Esophagus squamous epithelium (tissue), 4 donors: Measurements from ENCODE around the gene SLC1A2.

Source experiments
- POLR2A ChIP-seq, 4 donors: fragments of 450-650 bp; IDR thresholded peaks; one replicate each; pipeline ENCODE4 v1.6.1; 2017; ENCODE audit warnings: antibody characterized with exemption in 4 of 4, mild to moderate bottlenecking in 4 of 4, moderate library complexity in 3 of 4
- TF ChIP-seq, protein P1 (sequence below), 6 experiments: fragments of 450-650 bp in 4 of 6; fragments of 200-600 bp in 2 of 6; sonication (generic) in 2 of 6; IDR thresholded peaks; one replicate each; pipeline ENCODE4 v1.5.1; 2016 to 2019; ENCODE audit warnings: antibody characterized with exemption in 6 of 6, mild to moderate bottlenecking in 4 of 6, moderate library complexity in 4 of 6

DNA sequence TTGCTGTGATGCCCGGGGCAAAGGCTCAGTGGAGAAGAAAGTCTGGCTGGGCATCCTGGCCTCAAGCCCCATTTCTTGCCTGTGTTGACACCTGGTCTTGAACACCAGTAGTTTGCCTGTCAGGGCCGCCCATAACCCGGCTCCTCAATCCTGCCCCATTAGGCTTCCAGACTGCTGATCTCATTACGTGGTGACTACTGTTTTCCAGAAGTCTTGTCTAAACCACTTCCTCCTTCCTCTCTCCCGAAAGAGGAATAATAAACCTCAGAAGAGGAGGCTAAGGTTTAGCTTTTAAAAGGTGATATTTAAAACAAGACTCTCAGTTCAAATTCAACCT lies 182.7 kb downstream of the SLC1A2 start:
- TF ChIP-seq, protein P1, sequence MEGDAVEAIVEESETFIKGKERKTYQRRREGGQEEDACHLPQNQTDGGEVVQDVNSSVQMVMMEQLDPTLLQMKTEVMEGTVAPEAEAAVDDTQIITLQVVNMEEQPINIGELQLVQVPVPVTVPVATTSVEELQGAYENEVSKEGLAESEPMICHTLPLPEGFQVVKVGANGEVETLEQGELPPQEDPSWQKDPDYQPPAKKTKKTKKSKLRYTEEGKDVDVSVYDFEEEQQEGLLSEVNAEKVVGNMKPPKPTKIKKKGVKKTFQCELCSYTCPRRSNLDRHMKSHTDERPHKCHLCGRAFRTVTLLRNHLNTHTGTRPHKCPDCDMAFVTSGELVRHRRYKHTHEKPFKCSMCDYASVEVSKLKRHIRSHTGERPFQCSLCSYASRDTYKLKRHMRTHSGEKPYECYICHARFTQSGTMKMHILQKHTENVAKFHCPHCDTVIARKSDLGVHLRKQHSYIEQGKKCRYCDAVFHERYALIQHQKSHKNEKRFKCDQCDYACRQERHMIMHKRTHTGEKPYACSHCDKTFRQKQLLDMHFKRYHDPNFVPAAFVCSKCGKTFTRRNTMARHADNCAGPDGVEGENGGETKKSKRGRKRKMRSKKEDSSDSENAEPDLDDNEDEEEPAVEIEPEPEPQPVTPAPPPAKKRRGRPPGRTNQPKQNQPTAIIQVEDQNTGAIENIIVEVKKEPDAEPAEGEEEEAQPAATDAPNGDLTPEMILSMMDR (IDR thresholded peaks at IDR 0.05), result no peak
- no peak for TF ChIP-seq POLR2A (IDR thresholded peaks at IDR 0.05)
